Left renal cortex interstitium (tissue), 4 donors: ENCODE results near the gene FCER2. TPM values are rescaled to one million over a fixed set of nuclear protein-coding genes. Genes with fewer than 3 reads are reported as not detected.
"Not testable (repeated sequence)": the region's sequence is repeated elsewhere in the genome, so short reads cannot be mapped to it uniquely, and the experiment has no call there.

Experiments used
- DNase-seq, 4 donors: peaks; one replicate each; pipeline ENCODE4 v3.0.0-alpha.2; 2013; ENCODE audit warnings: low read depth in 4 of 4, low spot score in 2 of 4, missing footprints in 1 of 4
- polyA plus RNA-seq, 4 donors: library from polyadenylated mRNA; unstranded; fragments of 120-200 nt; gene quantifications; one replicate each; pipeline ENCODE4 v1.2.1, GENCODE V29; 2013; ENCODE audit not compliant: insufficient read length in 4 of 4

FCER2 gene
- polyA plus RNA-seq, 4 donors: 0.27 to 0.45 (median 0.31) TPM

DNA sequence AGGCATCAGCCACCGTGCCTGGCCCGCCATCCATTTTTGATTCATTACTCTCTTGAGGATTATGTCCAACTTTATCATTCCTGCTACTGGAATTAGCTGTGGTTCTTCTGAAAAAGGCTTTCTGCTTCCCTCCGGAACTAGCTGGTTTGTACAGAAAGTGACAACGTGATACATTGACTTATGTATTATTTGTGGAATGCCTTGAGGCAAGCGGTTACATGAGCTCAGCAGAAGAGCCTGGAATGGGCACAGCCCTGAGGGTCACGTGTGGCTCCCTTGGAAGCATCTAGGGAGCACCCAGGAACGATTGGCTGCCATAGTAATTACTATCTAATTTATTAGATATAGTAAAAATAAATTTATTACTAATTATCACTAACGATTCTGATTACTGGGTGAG, 47.5 kb downstream of the FCER2 start:
- no peak for DNase-seq

DNA sequence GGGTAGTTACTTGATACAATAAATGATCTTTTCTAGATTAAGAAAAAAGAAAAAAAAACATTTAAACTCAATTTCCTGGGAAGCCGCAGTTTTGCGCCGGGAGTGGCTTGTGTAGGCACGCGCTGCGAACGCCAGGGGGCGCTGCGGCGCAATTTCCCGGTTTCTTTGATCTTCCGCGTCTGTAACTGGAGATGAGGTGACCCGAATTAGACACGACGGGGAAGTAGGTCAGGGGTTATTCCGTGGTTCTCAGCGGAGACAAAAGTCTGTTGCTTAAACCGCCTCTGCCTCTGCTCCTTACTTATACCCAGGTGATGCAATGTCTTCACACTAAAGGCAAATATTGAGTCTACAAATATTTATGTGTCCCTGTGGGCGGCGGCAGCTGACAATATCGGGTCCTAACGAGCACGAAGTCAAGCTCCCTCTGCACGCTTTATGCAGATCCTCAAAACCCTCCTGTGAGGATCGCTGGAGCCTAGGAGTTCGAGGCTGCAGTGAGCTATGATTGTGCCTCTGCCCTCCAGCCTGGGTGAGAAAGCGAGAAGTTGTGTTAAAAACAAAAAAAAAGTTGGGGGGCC, 49.8 kb downstream of the FCER2 start:
- DNase-seq: peak in 3 of 4 donors; percentile 63 to 75 (median 74)

DNA sequence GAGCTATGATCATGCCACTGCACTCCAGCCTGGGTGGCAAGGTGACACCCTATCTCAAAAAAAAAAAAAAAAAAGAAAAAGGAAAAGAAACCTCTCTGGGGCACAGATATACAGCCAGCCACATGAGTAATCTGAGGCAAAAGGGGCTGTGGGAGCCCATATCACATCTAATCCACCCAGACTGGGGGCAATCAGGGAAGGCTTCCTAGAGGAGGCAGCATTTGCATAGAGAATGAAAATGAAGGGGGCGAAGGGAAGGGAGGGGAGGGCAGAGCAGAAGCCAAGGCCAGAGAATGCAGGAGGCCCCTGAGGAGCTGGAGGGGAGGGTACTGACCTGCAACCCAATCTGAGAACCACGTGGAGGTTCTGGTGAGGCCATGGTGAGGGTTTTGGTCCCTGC, 51.8 kb downstream of the FCER2 start:
- no peak for DNase-seq

DNA sequence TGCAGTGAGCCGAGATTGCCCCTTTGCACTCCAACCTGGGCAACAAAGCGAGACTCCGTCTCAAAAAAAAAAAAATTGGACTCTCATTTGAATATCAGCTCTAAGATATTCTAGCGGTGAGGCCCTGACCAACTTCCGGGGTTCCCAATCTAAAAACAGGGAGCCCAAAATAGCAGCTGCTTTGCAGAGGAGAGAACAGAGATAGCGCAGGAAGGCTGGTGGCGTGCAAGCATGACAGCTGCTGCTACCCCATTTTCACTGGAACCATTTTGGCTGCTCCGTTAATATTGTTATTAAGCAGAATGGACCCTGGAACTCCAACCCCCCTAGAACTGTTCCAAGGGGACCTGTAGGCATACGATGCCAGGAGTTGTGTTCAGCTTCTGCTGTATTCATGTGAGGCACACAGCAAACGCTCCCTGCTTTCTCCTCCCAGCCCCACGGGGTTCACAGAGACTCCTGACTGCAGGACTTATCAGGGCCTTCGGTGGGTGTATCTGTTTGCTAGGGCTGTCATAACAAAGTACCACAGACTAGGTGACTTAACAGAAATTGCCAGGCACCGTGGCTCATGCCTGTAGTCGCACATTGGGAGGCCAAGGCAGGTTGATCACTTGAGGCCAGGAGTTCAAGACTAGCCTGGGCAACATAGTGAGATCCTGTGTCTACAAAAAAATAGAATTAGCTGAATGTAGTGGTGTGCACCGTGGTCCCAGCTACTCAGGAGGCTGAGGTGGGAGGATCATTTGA, 53.5 kb downstream of the FCER2 start:
- DNase-seq: no peak

DNA sequence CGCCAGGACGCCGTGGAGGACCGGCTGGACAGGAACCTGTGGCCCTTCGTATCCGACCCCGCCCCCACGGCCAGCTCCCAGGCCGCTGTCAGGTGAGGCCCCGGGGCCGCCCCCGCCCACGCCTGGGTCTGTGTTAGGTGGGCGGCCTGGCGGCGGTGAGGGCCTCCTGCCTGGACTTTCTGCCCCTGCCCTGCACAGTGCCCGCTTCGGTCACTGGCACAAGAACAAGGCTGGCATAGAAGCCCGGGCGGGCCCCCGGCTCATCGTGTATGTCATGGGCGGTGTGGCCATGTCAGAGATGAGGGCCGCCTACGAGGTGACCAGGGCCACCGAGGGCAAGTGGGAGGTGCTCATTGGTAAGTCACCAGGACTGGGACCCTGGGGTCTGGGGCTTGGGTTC, 54.8 kb downstream of the FCER2 start:
- DNase-seq: no peak

DNA sequence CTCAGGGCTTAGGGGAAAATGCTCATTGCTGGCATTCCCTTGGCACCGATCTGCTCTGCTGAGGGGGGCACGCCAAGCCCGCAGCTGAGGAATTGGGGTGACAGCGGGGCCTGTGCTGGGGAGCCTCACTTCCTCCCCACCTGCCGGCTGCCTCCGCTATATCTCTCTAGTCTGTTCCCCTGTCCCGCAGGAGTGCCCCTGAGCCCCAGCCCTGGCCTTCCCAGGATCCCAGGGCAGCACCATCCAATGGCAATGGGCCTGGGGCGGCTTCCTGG, 55.6 kb downstream of the FCER2 start:
- no peak for DNase-seq

DNA sequence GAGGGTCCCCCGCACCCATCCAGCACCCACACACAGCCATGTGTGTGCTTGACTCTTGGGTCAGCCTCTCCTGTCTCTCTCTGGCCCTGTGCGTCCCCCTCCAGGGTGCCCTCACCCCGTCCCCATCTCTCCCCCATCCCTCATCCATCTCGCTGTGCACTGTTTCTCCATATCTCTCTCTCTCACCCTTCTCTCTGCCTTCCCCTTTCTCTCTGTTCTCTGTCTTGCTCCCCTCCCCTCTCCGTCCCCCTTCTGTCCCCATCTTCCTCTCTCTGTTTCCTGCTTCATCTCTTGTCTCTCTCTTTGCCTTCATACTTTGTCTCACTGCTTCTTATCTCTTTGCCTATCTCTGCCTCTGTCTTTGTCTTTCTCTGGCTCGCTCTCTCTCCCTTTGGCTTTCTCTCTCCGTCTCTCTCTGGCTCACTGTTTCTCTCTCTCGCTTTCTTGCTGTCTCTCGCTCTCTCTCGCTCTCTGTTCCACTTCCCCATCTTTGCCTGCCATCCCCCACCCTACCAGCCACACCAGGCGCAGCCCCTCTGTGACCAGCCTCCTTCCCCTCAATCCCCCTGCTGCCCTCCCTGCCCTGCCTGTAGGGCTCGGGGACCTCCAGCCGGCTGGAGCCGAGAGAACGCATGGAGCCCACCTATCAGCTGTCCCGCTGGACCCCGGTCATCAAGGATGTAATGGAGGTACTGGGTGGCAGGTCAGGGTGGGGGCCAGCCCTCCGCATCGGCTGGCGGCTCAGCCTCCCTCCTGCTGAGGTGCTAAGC, 56.1 kb downstream of the FCER2 start:
- DNase-seq: no peak

DNA sequence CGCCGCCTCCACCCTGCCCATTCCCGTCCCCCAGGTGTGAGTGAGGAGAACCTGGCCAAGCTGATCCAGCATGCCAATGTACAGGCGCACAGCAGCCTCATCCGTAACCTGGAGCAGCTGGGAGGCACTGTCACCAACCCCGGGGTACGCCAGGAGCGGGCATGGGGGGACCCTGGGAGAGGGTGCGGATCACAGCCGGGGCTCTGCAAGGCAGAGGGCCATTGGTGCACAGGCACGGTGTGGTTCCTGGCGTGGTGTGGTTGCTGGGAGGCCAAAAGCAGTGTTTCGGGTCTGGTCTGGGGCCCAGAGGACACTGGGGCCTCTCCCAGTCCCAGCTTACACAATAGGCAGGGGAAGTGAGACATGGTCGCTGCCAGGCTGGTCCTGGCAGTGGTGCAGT, 56.8 kb downstream of the FCER2 start:
- no peak for DNase-seq

DNA sequence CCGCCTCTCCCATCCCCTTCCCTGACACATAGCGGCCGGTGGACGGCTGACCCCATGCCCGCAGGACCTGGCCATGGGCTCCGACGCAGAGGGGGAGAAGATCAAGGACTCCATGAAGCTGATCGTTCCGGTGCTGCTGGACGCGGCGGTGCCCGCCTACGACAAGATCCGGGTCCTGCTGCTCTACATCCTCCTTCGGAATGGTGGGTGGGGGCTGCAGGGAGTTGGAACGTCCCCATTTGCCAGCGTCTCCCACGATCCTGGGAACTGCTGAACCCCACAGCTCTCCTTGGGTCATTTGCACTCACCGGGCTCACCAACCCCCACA, 57.4 kb downstream of the FCER2 start:
- no peak for DNase-seq

DNA sequence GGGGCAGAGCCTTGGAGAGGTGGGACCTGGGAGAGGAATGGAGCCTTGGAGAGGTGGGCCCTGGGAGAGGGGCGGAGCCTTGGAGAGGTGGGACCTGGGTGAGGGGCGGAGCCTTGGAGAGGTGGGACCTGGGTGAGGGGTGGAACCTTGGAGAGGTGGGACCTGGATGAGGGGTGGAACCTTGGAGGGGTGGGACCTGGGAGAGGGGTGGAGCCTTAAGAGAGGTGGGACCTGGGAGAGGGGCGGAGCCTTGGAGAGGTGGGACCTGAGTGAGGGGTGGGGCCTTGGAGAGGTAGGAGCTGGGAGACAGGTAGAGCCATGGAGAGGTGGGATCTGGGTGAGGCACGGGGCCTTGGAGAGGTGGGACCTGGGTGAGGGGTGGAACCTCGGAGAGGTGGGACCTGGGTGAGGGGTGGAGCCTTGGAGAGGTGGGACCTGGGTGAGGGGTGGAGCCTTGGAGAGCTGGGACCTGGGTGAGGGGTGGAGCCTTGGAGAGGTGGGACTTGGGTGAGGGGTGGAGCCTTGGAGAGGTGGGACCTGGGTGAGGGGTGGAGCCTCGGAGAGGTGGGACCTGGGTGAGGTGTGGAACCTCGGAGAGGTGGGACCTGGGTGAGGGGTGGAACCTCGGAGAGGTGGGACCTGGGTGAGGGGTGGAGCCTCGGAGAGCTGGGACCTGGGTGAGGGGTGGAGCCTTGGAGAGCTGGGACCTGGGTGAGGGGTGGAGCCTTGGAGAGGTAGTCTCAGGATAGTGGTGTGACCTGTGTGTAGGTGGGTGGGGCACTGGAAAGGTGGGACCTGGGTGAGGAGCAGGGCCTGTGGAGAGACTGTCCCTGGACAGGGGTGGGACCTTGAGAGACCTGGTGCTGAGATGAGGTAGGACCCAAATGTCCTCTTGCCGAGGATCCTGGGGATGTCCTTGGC, 58.0 kb downstream of the FCER2 start:
- DNase-seq: not testable (repeated sequence)

DNA sequence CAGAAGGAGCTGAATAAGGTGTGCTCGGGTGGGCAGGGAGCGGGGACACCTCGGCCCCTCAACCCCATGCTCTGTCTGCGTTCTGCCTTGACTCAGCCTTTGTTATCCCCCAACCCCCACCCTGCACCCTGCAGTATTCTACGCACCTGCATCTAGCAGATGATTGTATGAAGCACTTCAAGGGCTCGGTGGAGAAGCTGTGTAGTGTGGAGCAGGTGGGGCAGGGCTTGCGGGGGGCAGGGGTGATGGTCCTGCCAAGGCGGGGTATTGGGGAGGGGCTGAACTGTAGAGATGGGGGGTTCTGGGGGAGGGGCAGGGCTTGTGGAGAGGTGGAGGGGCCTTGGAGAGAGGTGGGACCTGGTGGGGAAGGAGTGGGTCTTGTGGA, 58.9 kb downstream of the FCER2 start:
- DNase-seq: no peak

DNA sequence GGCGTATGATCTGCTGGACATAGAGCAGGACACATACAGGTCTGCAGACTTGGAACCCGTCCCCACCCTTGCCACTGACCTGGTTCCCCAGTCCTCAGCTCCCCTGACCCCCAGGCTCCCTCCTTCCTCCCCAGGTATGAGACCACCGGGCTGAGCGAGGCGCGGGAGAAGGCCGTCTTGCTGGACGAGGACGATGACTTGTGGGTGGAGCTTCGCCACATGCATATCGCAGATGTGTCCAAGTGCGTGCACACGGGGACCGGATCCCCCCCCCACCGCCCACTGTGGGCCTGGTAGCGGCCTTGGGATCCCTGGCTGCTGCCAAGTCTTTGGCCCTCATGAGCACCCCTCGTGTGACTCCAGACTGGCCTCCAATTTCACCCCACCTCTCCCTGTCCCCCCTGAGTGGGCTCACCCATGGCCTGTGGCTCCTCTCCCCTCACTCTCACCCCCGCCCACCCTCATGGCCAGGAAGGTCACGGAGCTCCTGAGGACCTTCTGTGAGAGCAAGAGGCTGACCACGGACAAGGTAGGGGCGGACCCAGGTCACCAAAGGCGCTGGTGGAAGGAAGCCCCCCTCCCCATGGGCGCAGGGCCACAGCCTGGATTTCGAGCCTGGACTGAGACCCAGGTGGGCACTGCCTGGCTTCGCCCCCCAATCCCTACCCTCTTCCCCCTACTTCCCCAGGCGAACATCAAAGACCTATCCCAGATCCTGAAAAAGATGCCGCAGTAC, 59.5 kb downstream of the FCER2 start:
- DNase-seq: no peak

DNA sequence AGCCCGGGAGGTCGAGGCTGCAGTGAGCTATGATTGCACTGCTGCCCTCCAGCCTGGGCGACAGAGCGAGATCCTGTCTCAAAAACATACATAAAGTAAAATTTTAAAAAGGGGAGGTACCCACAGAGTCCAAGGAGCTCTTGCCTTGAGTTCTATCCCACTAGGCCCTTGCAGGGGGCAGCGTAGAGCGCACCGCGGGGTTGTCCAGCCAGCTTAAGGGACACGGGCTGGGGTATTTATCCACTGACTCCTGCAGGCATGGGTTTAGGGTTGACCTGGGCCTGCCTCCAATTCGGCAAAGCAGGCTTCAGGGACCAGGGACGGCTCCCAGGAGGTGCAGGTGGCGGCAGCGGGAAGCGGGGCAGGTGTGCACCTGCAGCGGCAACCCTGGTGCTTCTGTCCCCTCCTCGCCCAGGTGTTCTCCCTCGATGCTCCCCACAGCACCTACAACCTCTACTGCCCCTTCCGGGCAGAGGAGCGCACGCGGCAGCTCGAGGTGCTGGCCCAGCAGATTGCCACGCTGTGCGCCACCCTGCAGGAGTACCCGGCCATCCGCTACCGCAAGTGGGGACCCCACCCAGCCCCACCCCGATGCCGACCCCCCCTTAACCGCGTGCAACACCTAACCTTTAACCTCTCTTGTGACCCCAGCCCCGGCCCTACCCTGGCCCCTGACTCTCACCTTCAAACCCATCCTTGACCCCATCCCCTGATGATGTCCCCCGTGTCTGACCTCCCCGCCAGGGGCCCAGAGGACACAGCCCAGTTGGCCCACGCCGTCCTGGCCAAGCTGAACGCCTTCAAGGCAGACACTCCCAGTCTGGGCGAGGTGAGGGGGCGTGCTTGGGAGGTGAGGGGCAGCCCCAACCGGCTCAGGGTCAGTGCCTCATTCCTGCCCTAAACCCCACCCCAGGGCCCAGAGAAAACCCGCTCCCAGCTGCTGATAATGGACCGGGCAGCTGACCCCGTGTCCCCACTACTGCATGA, 60.3 kb downstream of the FCER2 start:
- DNase-seq: no peak

DNA sequence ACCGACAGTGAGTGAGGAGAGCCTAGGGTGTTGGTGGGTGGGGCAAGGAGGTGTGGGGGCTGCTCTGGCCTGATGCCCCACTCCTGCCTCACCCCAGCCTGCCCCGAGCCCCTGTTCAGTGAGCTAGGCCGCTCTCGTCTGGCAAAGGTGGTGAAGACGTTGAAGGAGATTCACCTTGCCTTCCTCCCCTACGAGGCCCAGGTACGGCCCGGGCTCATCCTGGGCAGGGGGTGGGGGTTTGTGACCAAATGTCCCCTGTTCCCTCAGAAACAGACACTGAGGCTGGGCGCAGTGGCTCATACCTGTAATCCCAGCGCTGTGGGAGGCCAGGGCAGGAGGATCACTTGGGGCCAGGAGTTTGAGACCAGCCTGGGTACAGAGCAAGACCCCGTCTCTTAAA, 61.1 kb downstream of the FCER2 start:
- no peak for DNase-seq

DNA sequence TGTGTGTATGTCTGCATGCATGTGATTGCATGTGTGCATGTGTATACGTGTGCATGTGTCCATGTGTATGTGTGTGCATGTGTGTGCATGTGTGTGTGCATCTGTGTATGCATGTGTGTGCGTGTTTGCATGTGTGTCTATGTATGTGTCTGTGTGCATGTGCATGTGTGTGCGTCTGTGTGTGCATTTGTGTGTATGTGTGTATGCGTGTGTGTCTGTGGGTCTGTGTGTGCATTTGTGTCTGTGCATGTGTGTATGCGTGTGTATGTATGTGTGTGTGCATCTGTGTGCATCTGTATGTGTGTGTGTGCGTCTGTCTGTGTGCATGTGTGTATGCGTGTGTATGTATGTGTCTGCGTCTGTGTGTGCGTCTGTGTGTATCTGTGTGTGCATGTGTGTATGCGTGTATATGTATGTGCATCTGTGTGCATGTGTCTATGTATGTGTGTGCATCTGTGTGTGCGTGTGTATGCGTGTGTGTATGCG, 62.0 kb downstream of the FCER2 start:
- DNase-seq: no peak

DNA sequence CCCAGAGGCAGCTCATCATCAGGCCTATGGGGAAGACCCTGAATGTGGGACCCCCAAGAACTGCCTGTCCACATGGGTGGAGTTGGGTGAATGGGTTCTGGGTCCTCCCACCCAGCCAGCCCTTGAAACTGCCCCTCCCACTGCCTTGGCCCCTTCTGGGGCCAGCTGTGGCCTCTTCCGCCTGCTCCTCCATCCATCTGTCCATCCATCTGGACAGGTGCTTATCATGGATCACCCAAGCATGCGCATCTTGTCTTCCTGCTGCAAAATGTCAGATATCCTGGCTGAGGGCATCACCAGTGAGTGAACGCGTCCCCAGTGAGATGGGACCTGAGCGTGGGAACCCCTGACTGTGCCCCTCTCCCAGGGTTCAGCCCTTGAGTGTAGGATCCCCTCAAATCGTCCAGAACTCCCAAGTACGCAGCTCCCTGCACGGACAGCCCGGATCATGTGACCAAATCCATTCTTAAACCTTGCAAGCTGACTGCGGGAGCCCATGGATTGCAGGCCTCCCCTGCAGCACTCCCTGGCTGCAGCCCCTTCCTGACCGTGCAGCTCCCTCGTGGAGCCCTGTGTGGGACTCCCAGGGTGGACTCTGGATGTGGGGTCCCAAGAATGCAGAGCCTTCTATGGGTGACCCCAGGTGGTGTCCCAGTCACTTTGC, 63.0 kb downstream of the FCER2 start:
- no peak for DNase-seq
